K562 (cell line): ENCODE results near the gene TGFB1I1. TPM values are rescaled to one million over a fixed set of nuclear protein-coding genes. Genes with fewer than 3 reads are reported as not detected.

Source experiments
- JUN ChIP-seq, 2 experiments: sonication (generic) in 1 of 2; formaldehyde crosslinking in 1 of 2; IDR thresholded peaks; 2 replicates each; pipeline versions ENCODE4 v1.6.1 to v1.8.0; 2012 to 2022; ENCODE audit warnings: borderline replicate concordance in 2 of 2, mild to moderate bottlenecking in 2 of 2, improper control_type of control experiment in 1 of 2, low read depth in 1 of 2, low read length in 1 of 2, missing genetic modification reagents in 1 of 2
- RBM25 ChIP-seq: fragments of 200-400 bp; formaldehyde crosslinking; IDR thresholded peaks from 2 replicates; pipeline ENCODE4 v1.6.1; 2018; ENCODE audit warnings: low read length, low read depth, moderate library complexity; ENCODE audit not compliant: severe bottlenecking
- ZNF121 ChIP-seq: sonication (generic); formaldehyde crosslinking; conservative IDR thresholded peaks from 2 replicates; pipeline ENCODE4 v1.8.0; 2022; ENCODE audit warnings: missing genetic modification reagents
- ZNF140 ChIP-seq: fragments of 250-450 bp; sonication (Bioruptor Pico); IDR thresholded peaks from 2 replicates; pipeline ENCODE4 v1.8.0; 2021; ENCODE audit warnings: moderate library complexity, mild to moderate bottlenecking, inconsistent platforms
- ZNF436 ChIP-seq: fragments of 250-450, 450-650 bp; sonication (Bioruptor Pico); formaldehyde crosslinking; IDR thresholded peaks from 2 replicates; pipeline ENCODE4 v1.7.0; 2020; ENCODE audit warnings: mild to moderate bottlenecking
- ZNF592 ChIP-seq: fragments of 450-650 bp; IDR thresholded peaks from 2 replicates; pipeline ENCODE4 v1.6.1; 2017; ENCODE audit warnings: antibody characterized with exemption, mild to moderate bottlenecking
- polyA plus RNA-seq, 8 experiments: library from polyadenylated mRNA; depleted of rRNA in 4 of 8; stranded (reverse) in 5 of 8; unstranded in 3 of 8; fragments of >200 nt; fragmentation: Nextera tagmentation in 2 of 8; fragmentation: Illumina TruSeq in 1 of 8; extraction: Ambion mirVana in 2 of 8; extraction: Trizol in 1 of 8; gene quantifications; 2 replicates each; pipeline versions ENCODE4 v1.2.1 to v1.2.3, GENCODE V29; 2011 to 2014; ENCODE audit warnings: inconsistent platforms in 1 of 8, missing spikeins in 1 of 8
- total RNA-seq, 7 experiments: library from RNA; depleted of rRNA in 6 of 7; stranded (reverse); fragments of >200 nt in 6 of 7; fragmentation: Illumina TruSeq in 2 of 7; extraction: Trizol in 2 of 7; gene quantifications; 2 replicates each; pipeline versions ENCODE4 v1.2.1 to v1.2.3, GENCODE V29; 2011 to 2021; ENCODE audit warnings: low replicate concordance in 1 of 7

TGFB1I1 gene
- total and polyA plus RNA-seq, 9 of the 15 experiments (the other 6 are each of a cell fraction or from before 2014, with no cell fraction given), result 0.04 to 0.91 (median 0.19) TPM

DNA sequence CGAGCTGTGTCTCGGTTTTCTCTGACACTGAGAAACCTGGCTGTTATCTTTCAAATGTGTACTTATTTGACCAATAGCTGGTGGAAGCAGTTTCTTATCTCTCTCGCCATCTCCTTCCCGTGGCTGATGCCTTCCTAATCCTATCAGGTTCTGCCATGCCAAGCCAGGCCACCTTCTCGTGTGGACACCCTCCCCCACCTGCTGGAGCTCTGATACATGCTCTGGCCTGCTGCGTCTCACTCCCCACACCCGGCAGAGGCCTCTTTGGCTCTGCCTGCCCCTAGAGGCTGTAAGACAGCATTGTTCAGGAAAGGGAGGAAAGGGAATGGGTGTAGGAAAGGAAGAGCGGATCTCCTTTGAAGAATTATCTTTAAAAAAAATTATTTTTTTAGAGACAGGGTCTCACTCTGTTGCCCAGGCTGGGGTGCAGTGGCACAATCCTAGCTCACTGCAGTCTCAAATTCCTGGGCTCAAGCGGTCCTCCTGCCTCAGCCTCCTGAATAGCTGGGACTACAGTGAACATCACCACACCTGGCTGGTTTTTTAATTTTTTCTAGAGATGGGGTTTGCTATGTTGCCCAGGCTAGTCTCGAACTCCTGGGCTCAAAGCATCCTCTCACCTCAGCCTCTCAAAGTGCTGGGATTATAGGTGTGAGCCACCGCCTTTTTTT lies 20.1 kb upstream of the TGFB1I1 start (continued):
- TF ChIP-seq ZNF592 (peak; percentile 47; the same call in 1 of the 2 replicates), ZNF121 (CRISPR knock-in tag) (peak; percentile 86), RBM25 (peak; percentile 11), ZNF436 (CRISPR knock-in tag) (no peak), ZNF140 (no peak), JUN (IDR thresholded peaks at IDR 0.05; ENCODE audit: borderline replicate concordance, low read depth, low read length) (0 out of 2 replicates have a peak, but pooled peaks have one; percentile 35), JUN (CRISPR knock-in tag; IDR thresholded peaks at IDR 0.05; ENCODE audit: borderline replicate concordance) (no peak)
